Neural progenitor cell (in vitro differentiated cells): Measurements from ENCODE around the gene SCFD1. TPM values are rescaled to one million over a fixed set of nuclear protein-coding genes. Genes with fewer than 3 reads are reported as not detected.
"Not testable (repeated sequence)": the region's sequence is repeated elsewhere in the genome, so short reads cannot be mapped to it uniquely, and the experiment has no call there.

Source experiments
- DNase-seq: peaks from one replicate; pipeline ENCODE4 v3.0.0-alpha.2; 2016; ENCODE audit warnings: low spot score
- H2AFZ ChIP-seq: fragments of 200-600 bp; sonication (generic); replicated peaks from 2 replicates; pipeline ENCODE4 v1.6.1; 2016; ENCODE audit warnings: antibody characterized with exemption
- H3F3A ChIP-seq: fragments of 200-600 bp; sonication (generic); 2 replicates; pipeline ENCODE4 v1.6.1; 2016; ENCODE audit warnings: antibody characterized with exemption, low read depth
- H3K27ac ChIP-seq: fragments of 200-600 bp; sonication (generic); 2 replicates; pipeline ENCODE4 v1.5.1; 2016; ENCODE audit warnings: mild to moderate bottlenecking
- H3K27me3 ChIP-seq: fragments of 200-600 bp; sonication (generic); 2 replicates; pipeline ENCODE4 v1.6.1; 2016; ENCODE audit warnings: mild to moderate bottlenecking, moderate library complexity
- H3K36me3 ChIP-seq: fragments of 200-600 bp; sonication (generic); 2 replicates; pipeline ENCODE4 v1.5.1; 2016
- H3K4me1 ChIP-seq: fragments of 200-600 bp; sonication (generic); 2 replicates; pipeline ENCODE4 v1.6.1; 2016; ENCODE audit warnings: mixed run types
- H3K4me2 ChIP-seq: fragments of 200-600 bp; sonication (generic); 2 replicates; pipeline ENCODE4 v1.6.1; 2016
- H3K4me3 ChIP-seq: fragments of 200-600 bp; sonication (generic); 2 replicates; pipeline ENCODE4 v1.5.1; 2016
- H3K79me2 ChIP-seq: fragments of 200-600 bp; sonication (generic); 2 replicates; pipeline ENCODE4 v1.6.1; 2016; ENCODE audit warnings: low read depth
- H3K9ac ChIP-seq: fragments of 200-600 bp; sonication (generic); 2 replicates; pipeline ENCODE4 v1.6.1; 2016
- H3K9me3 ChIP-seq: fragments of 200-600 bp; sonication (generic); 2 replicates; pipeline ENCODE4 v1.5.1; 2016; ENCODE audit warnings: low read depth
- H4K20me1 ChIP-seq: fragments of 200-600 bp; sonication (generic); 2 replicates; pipeline ENCODE4 v1.6.1; 2016; ENCODE audit warnings: low read depth
- H3K27ac Mint-ChIP-seq: 3 replicates; pipeline ENCODE4 v1.8.0; 2021; ENCODE audit warnings: mixed read lengths
- H3K27me3 Mint-ChIP-seq: 2 replicates; pipeline ENCODE4 v1.8.0; 2022; ENCODE audit warnings: low read depth, mild to moderate bottlenecking, inconsistent platforms, moderate library complexity, mixed read lengths; ENCODE audit not compliant: insufficient read depth
- H3K36me3 Mint-ChIP-seq: 3 replicates; pipeline ENCODE4 v1.8.0; 2021; ENCODE audit warnings: mixed read lengths
- H3K4me1 Mint-ChIP-seq: 3 replicates; pipeline ENCODE4 v1.8.0; 2021; ENCODE audit warnings: mixed read lengths
- H3K4me3 Mint-ChIP-seq: 3 replicates; pipeline ENCODE4 v1.8.0; 2021; ENCODE audit warnings: mild to moderate bottlenecking, moderate library complexity, mixed read lengths
- H3K9me3 Mint-ChIP-seq: 3 replicates; pipeline ENCODE4 v1.8.0; 2020; ENCODE audit warnings: mixed read lengths
- EZH2 ChIP-seq: fragments of 200-600 bp; sonication (generic); IDR thresholded peaks from 2 replicates; pipeline ENCODE4 v1.6.1; 2017; ENCODE audit warnings: antibody characterized with exemption, mild to moderate bottlenecking, moderate library complexity
- EZH2phosphoT487 ChIP-seq: fragments of 200-600 bp; sonication (generic); IDR thresholded peaks from 2 replicates; pipeline ENCODE4 v1.6.1; 2017; ENCODE audit warnings: antibody characterized with exemption
- total RNA-seq: library from RNA; depleted of rRNA; stranded (reverse); fragments of >200 nt; gene quantifications from 2 replicates; pipeline ENCODE4 v1.2.3, GENCODE V29; 2015; ENCODE audit warnings: low replicate concordance
- TF ChIP-seq, protein P1 (sequence below): fragments of 200-600 bp; sonication (generic); IDR thresholded peaks from 2 replicates; pipeline ENCODE4 v1.5.1; 2017; ENCODE audit warnings: antibody characterized with exemption, mild to moderate bottlenecking

The SCFD1 gene
- total RNA-seq, 1 donor from 2014 or later: 115 TPM

DNA sequence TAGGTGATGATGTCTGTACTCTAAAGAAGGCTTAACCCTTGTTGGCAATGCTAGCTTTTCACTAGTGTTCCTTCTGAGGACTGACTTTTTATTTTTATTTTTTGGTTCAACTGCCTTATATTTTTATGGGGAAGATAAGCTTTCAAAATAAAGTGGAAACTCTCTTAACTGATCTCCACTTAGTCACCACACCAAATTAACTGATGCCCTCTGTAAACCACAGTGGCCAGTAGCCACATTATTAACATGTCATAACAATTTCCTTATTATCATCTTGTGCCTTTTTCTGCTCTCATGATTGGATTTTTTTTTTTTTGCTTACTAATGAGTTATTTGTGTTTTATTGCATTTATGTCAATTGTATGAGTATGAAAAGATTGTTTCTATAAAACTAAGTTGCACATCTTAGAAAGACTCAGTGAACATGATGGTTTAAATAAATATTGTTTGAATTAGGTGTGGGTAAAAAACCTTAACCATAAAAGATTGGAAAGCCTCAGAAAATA, 56.9 kb downstream of the SCFD1 start:
- H3K4me3 Mint-ChIP-seq: no peak overlapping the region
- no peak for TF ChIP-seq EZH2phosphoT487
- TF ChIP-seq, protein P1, sequence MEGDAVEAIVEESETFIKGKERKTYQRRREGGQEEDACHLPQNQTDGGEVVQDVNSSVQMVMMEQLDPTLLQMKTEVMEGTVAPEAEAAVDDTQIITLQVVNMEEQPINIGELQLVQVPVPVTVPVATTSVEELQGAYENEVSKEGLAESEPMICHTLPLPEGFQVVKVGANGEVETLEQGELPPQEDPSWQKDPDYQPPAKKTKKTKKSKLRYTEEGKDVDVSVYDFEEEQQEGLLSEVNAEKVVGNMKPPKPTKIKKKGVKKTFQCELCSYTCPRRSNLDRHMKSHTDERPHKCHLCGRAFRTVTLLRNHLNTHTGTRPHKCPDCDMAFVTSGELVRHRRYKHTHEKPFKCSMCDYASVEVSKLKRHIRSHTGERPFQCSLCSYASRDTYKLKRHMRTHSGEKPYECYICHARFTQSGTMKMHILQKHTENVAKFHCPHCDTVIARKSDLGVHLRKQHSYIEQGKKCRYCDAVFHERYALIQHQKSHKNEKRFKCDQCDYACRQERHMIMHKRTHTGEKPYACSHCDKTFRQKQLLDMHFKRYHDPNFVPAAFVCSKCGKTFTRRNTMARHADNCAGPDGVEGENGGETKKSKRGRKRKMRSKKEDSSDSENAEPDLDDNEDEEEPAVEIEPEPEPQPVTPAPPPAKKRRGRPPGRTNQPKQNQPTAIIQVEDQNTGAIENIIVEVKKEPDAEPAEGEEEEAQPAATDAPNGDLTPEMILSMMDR: no peak
- TF ChIP-seq EZH2: no peak
- no peaks in the 10 kb centered on the region for H3K4me1 Mint-ChIP-seq
- no peaks in the 10 kb centered on the region for H3K9me3 Mint-ChIP-seq
- no peaks in the 10 kb centered on the region for H4K20me1 ChIP-seq
- no peak for DNase-seq
- H3K27ac ChIP-seq: no peak overlapping the region
- H3K9me3 ChIP-seq: no peaks in the 10 kb centered on the region
- H2AFZ ChIP-seq: no peak overlapping the region
- no peak overlapping the region for H3K4me3 ChIP-seq
- no peak overlapping the region for H3K9ac ChIP-seq
- no peaks in the 10 kb centered on the region for H3F3A ChIP-seq
- H3K4me2 ChIP-seq: no peak overlapping the region
- no peaks in the 10 kb centered on the region for H3K79me2 ChIP-seq
- H3K36me3 ChIP-seq: peaks cover 16% of the 10 kb centered on the region
- H3K27ac Mint-ChIP-seq: no peak overlapping the region
- H3K36me3 Mint-ChIP-seq: peaks cover 19% of the 10 kb centered on the region
- no peaks in the 10 kb centered on the region for H3K4me1 ChIP-seq
- no peaks in the 10 kb centered on the region for H3K27me3 Mint-ChIP-seq
- no peaks in the 10 kb centered on the region for H3K27me3 ChIP-seq

DNA sequence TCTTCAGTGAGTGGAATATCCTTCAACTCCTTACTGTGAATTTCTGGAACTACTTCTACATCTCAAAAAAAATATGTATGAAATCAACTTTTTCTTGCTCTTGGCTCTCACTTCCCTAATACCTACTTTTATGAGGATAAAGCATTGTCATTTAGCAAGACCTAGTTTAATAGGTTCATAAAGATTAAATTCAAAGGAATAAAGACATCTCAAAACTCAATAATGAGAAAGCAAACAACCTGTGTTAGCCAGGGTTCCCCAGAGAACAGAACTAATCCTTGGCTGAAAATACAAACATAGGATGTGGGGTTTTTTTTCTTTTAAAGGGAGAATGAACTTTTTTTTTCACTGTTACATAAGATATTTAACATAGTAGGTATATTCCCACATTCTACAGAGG, 57.9 kb downstream of the SCFD1 start:
- H3K4me1 Mint-ChIP-seq: no peaks in the 10 kb centered on the region
- no peaks in the 10 kb centered on the region for H3F3A ChIP-seq
- DNase-seq: no peak
- H2AFZ ChIP-seq: no peak overlapping the region
- H3K27ac ChIP-seq: no peak overlapping the region
- no peak overlapping the region for H3K4me3 Mint-ChIP-seq
- H3K4me3 ChIP-seq: no peak overlapping the region
- H4K20me1 ChIP-seq: no peaks in the 10 kb centered on the region
- H3K9ac ChIP-seq: no peak overlapping the region
- H3K36me3 Mint-ChIP-seq: peaks cover 23% of the 10 kb centered on the region
- H3K27me3 ChIP-seq: no peaks in the 10 kb centered on the region
- H3K9me3 ChIP-seq: no peaks in the 10 kb centered on the region
- H3K4me2 ChIP-seq: no peak overlapping the region
- H3K36me3 ChIP-seq: peaks cover 19% of the 10 kb centered on the region
- no peaks in the 10 kb centered on the region for H3K9me3 Mint-ChIP-seq
- H3K4me1 ChIP-seq: no peaks in the 10 kb centered on the region
- TF ChIP-seq, protein P1: no peak
- TF ChIP-seq EZH2phosphoT487 (no peak), EZH2 (no peak)
- no peaks in the 10 kb centered on the region for H3K79me2 ChIP-seq
- H3K27me3 Mint-ChIP-seq: no peaks in the 10 kb centered on the region
- no peak overlapping the region for H3K27ac Mint-ChIP-seq

- not testable (repeated sequence) for H3K9ac ChIP-seq, H2AFZ ChIP-seq, H3K4me2 ChIP-seq, H3K4me3 Mint-ChIP-seq, H3K4me1 ChIP-seq, H3K27me3 ChIP-seq, H3K9me3 Mint-ChIP-seq, H3K4me1 Mint-ChIP-seq, H4K20me1 ChIP-seq, H3K4me3 ChIP-seq, DNase-seq, H3K27me3 Mint-ChIP-seq, H3K9me3 ChIP-seq, H3K27ac ChIP-seq, H3K27ac Mint-ChIP-seq, H3F3A ChIP-seq, H3K79me2 ChIP-seq
- H3K36me3 ChIP-seq: peaks cover 13% of the 10 kb centered on the region
- H3K36me3 Mint-ChIP-seq: peaks cover 21% of the 10 kb centered on the region
Measured at GRCh38 chr14:30680776-30681175, 58.7 kb downstream of the SCFD1 start.

DNA sequence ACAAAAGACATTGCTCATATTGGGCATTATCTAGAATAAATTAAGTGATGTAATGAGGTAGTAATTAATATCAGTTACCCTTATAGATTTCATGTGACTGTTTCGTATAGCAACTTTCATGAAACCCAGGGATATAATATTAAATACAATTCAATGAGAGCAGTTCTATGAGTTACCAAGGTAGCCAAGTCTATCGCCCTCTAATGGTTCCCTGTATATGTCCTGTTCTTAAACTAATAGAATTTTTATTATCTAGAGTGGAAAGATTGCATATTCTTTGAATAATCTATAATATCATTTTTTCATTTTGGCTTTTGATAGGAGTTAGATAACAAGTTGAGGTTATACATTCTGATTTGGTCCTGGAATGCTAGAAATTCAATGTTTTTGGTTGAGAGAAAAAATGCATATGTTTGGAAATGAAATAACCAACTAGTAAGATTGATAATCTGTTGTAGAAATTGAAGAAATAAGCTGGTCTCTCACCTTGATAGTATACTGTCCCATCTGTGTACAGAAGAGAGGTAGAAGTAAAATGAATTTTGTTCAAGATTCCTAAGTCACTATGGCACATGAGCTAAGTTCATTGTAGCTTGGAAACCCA, 59.7 kb downstream of the SCFD1 start:
- Histone ChIP-seq H3K4me1 (no peaks in the 10 kb centered on the region), H3K9ac (no peak overlapping the region), H3K79me2 (no peaks in the 10 kb centered on the region), H3F3A (no peaks in the 10 kb centered on the region), H2AFZ (no peak overlapping the region), H4K20me1 (no peaks in the 10 kb centered on the region), H3K4me3 (no peak overlapping the region), H3K4me2 (no peak overlapping the region), H3K9me3 (no peaks in the 10 kb centered on the region), H3K27ac (no peak overlapping the region), H3K27me3 (no peaks in the 10 kb centered on the region), H3K36me3 (peaks cover 10% of the 10 kb centered on the region)
- Mint-ChIP-seq H3K4me3 (no peak overlapping the region), H3K27ac (no peak overlapping the region), H3K4me1 (no peaks in the 10 kb centered on the region), H3K36me3 (peaks cover 16% of the 10 kb centered on the region), H3K27me3 (no peaks in the 10 kb centered on the region), H3K9me3 (no peaks in the 10 kb centered on the region)
- no peak for DNase-seq
- TF ChIP-seq, protein P1: peak; percentile 57
- no peak for TF ChIP-seq EZH2
